ENCODE measurements around the gene VWA8.

VWA8 gene

GRCh38 chr13:41565216-41565615, 395.7 kb downstream of the VWA8 start:
- no peaks in the 10 kb centered on the region for H3K79me2 ChIP-seq (ENCODE audit: insufficient read depth, low read depth)
- TF ChIP-seq, protein P1, sequence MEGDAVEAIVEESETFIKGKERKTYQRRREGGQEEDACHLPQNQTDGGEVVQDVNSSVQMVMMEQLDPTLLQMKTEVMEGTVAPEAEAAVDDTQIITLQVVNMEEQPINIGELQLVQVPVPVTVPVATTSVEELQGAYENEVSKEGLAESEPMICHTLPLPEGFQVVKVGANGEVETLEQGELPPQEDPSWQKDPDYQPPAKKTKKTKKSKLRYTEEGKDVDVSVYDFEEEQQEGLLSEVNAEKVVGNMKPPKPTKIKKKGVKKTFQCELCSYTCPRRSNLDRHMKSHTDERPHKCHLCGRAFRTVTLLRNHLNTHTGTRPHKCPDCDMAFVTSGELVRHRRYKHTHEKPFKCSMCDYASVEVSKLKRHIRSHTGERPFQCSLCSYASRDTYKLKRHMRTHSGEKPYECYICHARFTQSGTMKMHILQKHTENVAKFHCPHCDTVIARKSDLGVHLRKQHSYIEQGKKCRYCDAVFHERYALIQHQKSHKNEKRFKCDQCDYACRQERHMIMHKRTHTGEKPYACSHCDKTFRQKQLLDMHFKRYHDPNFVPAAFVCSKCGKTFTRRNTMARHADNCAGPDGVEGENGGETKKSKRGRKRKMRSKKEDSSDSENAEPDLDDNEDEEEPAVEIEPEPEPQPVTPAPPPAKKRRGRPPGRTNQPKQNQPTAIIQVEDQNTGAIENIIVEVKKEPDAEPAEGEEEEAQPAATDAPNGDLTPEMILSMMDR (conservative IDR thresholded peaks at IDR 0.05; ENCODE audit: low read depth, low read length), result no peak
- no peaks in the 10 kb centered on the region for H3K36me3 ChIP-seq (ENCODE audit: insufficient read depth)
- no peak overlapping the region for H3K4me3 ChIP-seq (IDR thresholded peaks at IDR 0.05; ENCODE audit: insufficient read depth, low read depth, low read length)
- no peaks in the 10 kb centered on the region for H3K4me1 ChIP-seq (ENCODE audit: low read depth, poor library complexity, severe bottlenecking)
- H3K4me2 ChIP-seq, result no peak overlapping the region
- no peak overlapping the region for H2AFZ ChIP-seq (ENCODE audit: low read depth)
- H4K20me1 ChIP-seq (ENCODE audit: insufficient read depth), result no peaks in the 10 kb centered on the region
- no peak overlapping the region for H3K27ac ChIP-seq
- no peaks in the 10 kb centered on the region for H3K27me3 ChIP-seq (ENCODE audit: insufficient read depth, low read depth)
- H3K9ac ChIP-seq, result no peak overlapping the region

- no peaks in the 10 kb centered on the region for H3K79me2 ChIP-seq (ENCODE audit: insufficient read depth, low read depth)
- no peak overlapping the region for H3K4me3 ChIP-seq (IDR thresholded peaks at IDR 0.05; ENCODE audit: insufficient read depth, low read depth, low read length)
- no peak overlapping the region for H3K4me2 ChIP-seq
- TF ChIP-seq, protein P1 (conservative IDR thresholded peaks at IDR 0.05; ENCODE audit: low read depth, low read length), result no peak
- H2AFZ ChIP-seq (ENCODE audit: low read depth), result no peak overlapping the region
- no peak overlapping the region for H3K27ac ChIP-seq
- H3K36me3 ChIP-seq (ENCODE audit: insufficient read depth), result no peaks in the 10 kb centered on the region
- no peaks in the 10 kb centered on the region for H3K27me3 ChIP-seq (ENCODE audit: insufficient read depth, low read depth)
- no peaks in the 10 kb centered on the region for H4K20me1 ChIP-seq (ENCODE audit: insufficient read depth)
- H3K4me1 ChIP-seq (ENCODE audit: low read depth, poor library complexity, severe bottlenecking), result no peaks in the 10 kb centered on the region
- H3K9ac ChIP-seq, result no peak overlapping the region
Observed at GRCh38 chr13:41563984-41564365, 396.9 kb downstream of the VWA8 start.

- no peaks in the 10 kb centered on the region for H3K36me3 ChIP-seq (ENCODE audit: insufficient read depth)
- H3K4me1 ChIP-seq (ENCODE audit: low read depth, poor library complexity, severe bottlenecking), result no peaks in the 10 kb centered on the region
- H3K9ac ChIP-seq, result no peak overlapping the region
- no peak overlapping the region for H3K4me3 ChIP-seq (IDR thresholded peaks at IDR 0.05; ENCODE audit: insufficient read depth, low read depth, low read length)
- TF ChIP-seq, protein P1 (conservative IDR thresholded peaks at IDR 0.05; ENCODE audit: low read depth, low read length), result no peak
- H3K79me2 ChIP-seq (ENCODE audit: insufficient read depth, low read depth), result no peaks in the 10 kb centered on the region
- no peak overlapping the region for H3K27ac ChIP-seq
- H3K4me2 ChIP-seq, result no peak overlapping the region
- H4K20me1 ChIP-seq (ENCODE audit: insufficient read depth), result no peaks in the 10 kb centered on the region
- H2AFZ ChIP-seq (ENCODE audit: low read depth), result no peak overlapping the region
- H3K27me3 ChIP-seq (ENCODE audit: insufficient read depth, low read depth), result no peaks in the 10 kb centered on the region
Observed at GRCh38 chr13:41563341-41563983, 397.4 kb downstream of the VWA8 start.

- H3K4me2 ChIP-seq, result no peak overlapping the region
- H3K4me3 ChIP-seq (IDR thresholded peaks at IDR 0.05; ENCODE audit: insufficient read depth, low read depth, low read length), result no peak overlapping the region
- no peaks in the 10 kb centered on the region for H3K27me3 ChIP-seq (ENCODE audit: insufficient read depth, low read depth)
- no peak overlapping the region for H3K27ac ChIP-seq
- no peaks in the 10 kb centered on the region for H4K20me1 ChIP-seq (ENCODE audit: insufficient read depth)
- TF ChIP-seq, protein P1 (conservative IDR thresholded peaks at IDR 0.05; ENCODE audit: low read depth, low read length), result no peak
- H3K9ac ChIP-seq, result no peak overlapping the region
- H3K79me2 ChIP-seq (ENCODE audit: insufficient read depth, low read depth), result no peaks in the 10 kb centered on the region
- H2AFZ ChIP-seq (ENCODE audit: low read depth), result no peak overlapping the region
- no peaks in the 10 kb centered on the region for H3K4me1 ChIP-seq (ENCODE audit: low read depth, poor library complexity, severe bottlenecking)
- H3K36me3 ChIP-seq (ENCODE audit: insufficient read depth), result no peaks in the 10 kb centered on the region
Observed at GRCh38 chr13:41562541-41563178, 398.2 kb downstream of the VWA8 start.

Data from KMS-11 (cell line).